T1000 (cell line): ENCODE measurements around the gene NHSL2.

Experiments used
- DNase-seq: peaks from one replicate; lab custom pipeline; 2025; ENCODE audit warnings: mixed read lengths; lab: John Stamatoyannopoulos, UW

Gene NHSL2

GRCh38 chrX:72071213-72071612, 160.6 kb downstream of the NHSL2 start:
- no peak for DNase-seq

GRCh38 chrX:72073633-72074032, 163.0 kb downstream of the NHSL2 start:
- DNase-seq: no peak

GRCh38 chrX:72078411-72078810, 167.8 kb downstream of the NHSL2 start:
- DNase-seq: no peak

GRCh38 chrX:72079607-72080006, 169.0 kb downstream of the NHSL2 start:
- no peak for DNase-seq

GRCh38 chrX:72080150-72080549, 169.5 kb downstream of the NHSL2 start:
- no peak for DNase-seq

- DNase-seq: no peak
These were observed 170.2 kb downstream of the NHSL2 start for GRCh38 chrX:72080800-72081199.

GRCh38 chrX:72081605-72082320, 171.1 kb downstream of the NHSL2 start:
- no peak for DNase-seq

- DNase-seq: no peak
These were observed 172.6 kb downstream of the NHSL2 start for GRCh38 chrX:72083291-72083690.

- no peak for DNase-seq
These were observed 173.5 kb downstream of the NHSL2 start for GRCh38 chrX:72084114-72084513.

GRCh38 chrX:72086995-72087394, 176.3 kb downstream of the NHSL2 start:
- DNase-seq: no peak

- DNase-seq: no peak
These were observed 178.1 kb downstream of the NHSL2 start for GRCh38 chrX:72088761-72089160.

- no peak for DNase-seq
These were observed 178.6 kb downstream of the NHSL2 start for GRCh38 chrX:72089254-72089653.

GRCh38 chrX:72094894-72095293, 184.2 kb downstream of the NHSL2 start:
- DNase-seq: no peak

- no peak for DNase-seq
These were observed 184.7 kb downstream of the NHSL2 start for GRCh38 chrX:72095370-72095769.

GRCh38 chrX:72097098-72097497, 186.5 kb downstream of the NHSL2 start:
- DNase-seq: no peak

- no peak for DNase-seq
These were observed 189.6 kb downstream of the NHSL2 start for GRCh38 chrX:72100051-72100755.

GRCh38 chrX:72100824-72101351, 190.2 kb downstream of the NHSL2 start:
- DNase-seq: no peak

- DNase-seq: no peak
These were observed 191.0 kb downstream of the NHSL2 start for GRCh38 chrX:72101597-72102037.

- no peak for DNase-seq
These were observed 191.5 kb downstream of the NHSL2 start for GRCh38 chrX:72102126-72102525.

- DNase-seq: no peak
These were observed 192.1 kb downstream of the NHSL2 start for GRCh38 chrX:72102760-72103159.

GRCh38 chrX:72105436-72105835, 194.8 kb downstream of the NHSL2 start:
- DNase-seq: no peak

GRCh38 chrX:72107320-72107719, 196.7 kb downstream of the NHSL2 start:
- DNase-seq: no peak

GRCh38 chrX:72107841-72108595, 197.4 kb downstream of the NHSL2 start:
- no peak for DNase-seq
